Kidney tubule cell (primary cell): ENCODE data around the gene OR52L1.

Source experiments
- DNase-seq: peaks from one replicate; pipeline ENCODE4 v3.0.0-alpha.2; 2018; ENCODE audit warnings: low spot score

OR52L1 gene

GRCh38 chr11:5940748-5941147 is 46.0 kb downstream of the OR52L1 start:
- DNase-seq = no peak

GRCh38 chr11:5938603-5938965 is 48.2 kb downstream of the OR52L1 start:
- no peak for DNase-seq

- DNase-seq = no peak
These were observed 48.8 kb downstream of the OR52L1 start for GRCh38 chr11:5937868-5938602.
